Thyroid gland (tissue), 4 donors: ENCODE measurements around the gene WWC1. TPM values are rescaled to one million over a fixed set of nuclear protein-coding genes. Genes with fewer than 3 reads are reported as not detected.

Experiments used
- DNase-seq, 2 donors: peaks; one replicate each; pipeline ENCODE4 v3.0.0-alpha.2; 2019
- H3K27ac ChIP-seq, 3 donors: fragments of 200-600 bp; sonication (generic); 1 replicate in 2 of 3; 2 replicates in 1 of 3; pipeline ENCODE4 v1.5.1; 2016 to 2019; ENCODE audit warnings: mild to moderate bottlenecking in 1 of 3, moderate library complexity in 1 of 3
- H3K27me3 ChIP-seq: fragments of 200-600 bp; sonication (generic); one replicate; pipeline ENCODE4 v1.5.1; 2019
- H3K36me3 ChIP-seq, 2 donors: fragments of 200-600 bp; sonication (generic); one replicate each; pipeline ENCODE4 v1.5.1; 2016 to 2019
- H3K4me1 ChIP-seq, 2 donors: fragments of 200-600 bp; sonication (generic); one replicate each; pipeline ENCODE4 v1.5.1; 2017 to 2019
- H3K4me3 ChIP-seq, 3 donors: fragments of 200-600 bp; sonication (generic); replicated peaks in 1 of 3; 1 replicate in 2 of 3; 2 replicates in 1 of 3; pipeline ENCODE4 v1.5.1; 2016; ENCODE audit warnings: mild to moderate bottlenecking in 1 of 3
- H3K9me3 ChIP-seq: fragments of 200-600 bp; sonication (generic); one replicate; pipeline ENCODE4 v1.5.1; 2017
- POLR2A ChIP-seq, 2 donors: fragments of 450-650 bp; IDR thresholded peaks; one replicate each; pipeline ENCODE4 v1.6.1; 2017; ENCODE audit warnings: antibody characterized with exemption in 2 of 2, mild to moderate bottlenecking in 2 of 2, moderate library complexity in 1 of 2
- WGBS, 2 donors: methylation state at CpG; one replicate each; pipeline ENCODE4 v1.1.5; 2017; 5-methylcytosine and 5-hydroxymethylcytosine counted together
- intact Hi-C: fragments of 100-400 bp; cut with DNase I; formaldehyde crosslinking; loops from one replicate; pipeline ENCODE4 v1.15.1; 2023
- total RNA-seq, 4 donors: library from RNA; depleted of rRNA; stranded (reverse); fragments of >200 nt; gene quantifications; one replicate each; pipeline ENCODE4 v1.2.3, GENCODE V29; 2016
- TF ChIP-seq, protein P1 (sequence below), 6 experiments: fragments of 200-600 bp in 3 of 6; fragments of 450-650 bp in 3 of 6; sonication (generic) in 3 of 6; IDR thresholded peaks; one replicate each; pipeline ENCODE4 v1.5.1; 2016 to 2019; ENCODE audit warnings: antibody characterized with exemption in 6 of 6, mild to moderate bottlenecking in 2 of 6, inconsistent platforms in 1 of 6, moderate library complexity in 1 of 6

WWC1 gene
- total RNA-seq, 4 donors from 2014 or later: 38.7 to 80.1 (median 54.0) TPM

DNA sequence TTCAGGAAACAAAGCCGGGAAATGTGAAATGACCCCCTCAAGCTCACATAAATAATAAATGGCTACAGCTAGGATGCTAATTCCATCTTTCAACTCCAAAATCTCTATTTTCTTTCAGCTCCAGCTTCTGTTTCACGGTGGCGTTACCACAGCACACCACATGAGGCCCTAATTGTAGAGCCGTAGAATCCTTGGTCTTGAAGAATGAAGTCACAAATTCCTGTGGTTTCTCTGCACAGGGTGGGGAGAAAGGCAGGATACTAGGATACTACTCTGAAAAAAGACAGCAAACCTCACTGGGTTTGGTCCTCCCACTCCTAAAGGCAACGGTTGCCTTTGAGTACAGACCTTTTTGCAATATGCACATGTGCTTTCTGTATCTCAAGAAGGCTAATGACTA, 180.9 kb downstream of the WWC1 start:
- no peaks in the 10 kb centered on the region for H3K4me1 ChIP-seq
- DNase-seq: no peak
- H3K27me3 ChIP-seq: no peaks in the 10 kb centered on the region
- WGBS, 2 donors: 67 to 77% methylated on average over 5 of the region's 5 CpGs
- no peak overlapping the region for H3K4me3 ChIP-seq
- no peak overlapping the region for H3K27ac ChIP-seq
- TF ChIP-seq POLR2A (IDR thresholded peaks at IDR 0.05): no peak
- TF ChIP-seq, protein P1, sequence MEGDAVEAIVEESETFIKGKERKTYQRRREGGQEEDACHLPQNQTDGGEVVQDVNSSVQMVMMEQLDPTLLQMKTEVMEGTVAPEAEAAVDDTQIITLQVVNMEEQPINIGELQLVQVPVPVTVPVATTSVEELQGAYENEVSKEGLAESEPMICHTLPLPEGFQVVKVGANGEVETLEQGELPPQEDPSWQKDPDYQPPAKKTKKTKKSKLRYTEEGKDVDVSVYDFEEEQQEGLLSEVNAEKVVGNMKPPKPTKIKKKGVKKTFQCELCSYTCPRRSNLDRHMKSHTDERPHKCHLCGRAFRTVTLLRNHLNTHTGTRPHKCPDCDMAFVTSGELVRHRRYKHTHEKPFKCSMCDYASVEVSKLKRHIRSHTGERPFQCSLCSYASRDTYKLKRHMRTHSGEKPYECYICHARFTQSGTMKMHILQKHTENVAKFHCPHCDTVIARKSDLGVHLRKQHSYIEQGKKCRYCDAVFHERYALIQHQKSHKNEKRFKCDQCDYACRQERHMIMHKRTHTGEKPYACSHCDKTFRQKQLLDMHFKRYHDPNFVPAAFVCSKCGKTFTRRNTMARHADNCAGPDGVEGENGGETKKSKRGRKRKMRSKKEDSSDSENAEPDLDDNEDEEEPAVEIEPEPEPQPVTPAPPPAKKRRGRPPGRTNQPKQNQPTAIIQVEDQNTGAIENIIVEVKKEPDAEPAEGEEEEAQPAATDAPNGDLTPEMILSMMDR (IDR thresholded peaks at IDR 0.05): no peak
- intact Hi-C loops: no loop called here
- peaks cover 10 to 12% of the 10 kb centered on the region in 2 donors for H3K36me3 ChIP-seq
- no peaks in the 10 kb centered on the region for H3K9me3 ChIP-seq

DNA sequence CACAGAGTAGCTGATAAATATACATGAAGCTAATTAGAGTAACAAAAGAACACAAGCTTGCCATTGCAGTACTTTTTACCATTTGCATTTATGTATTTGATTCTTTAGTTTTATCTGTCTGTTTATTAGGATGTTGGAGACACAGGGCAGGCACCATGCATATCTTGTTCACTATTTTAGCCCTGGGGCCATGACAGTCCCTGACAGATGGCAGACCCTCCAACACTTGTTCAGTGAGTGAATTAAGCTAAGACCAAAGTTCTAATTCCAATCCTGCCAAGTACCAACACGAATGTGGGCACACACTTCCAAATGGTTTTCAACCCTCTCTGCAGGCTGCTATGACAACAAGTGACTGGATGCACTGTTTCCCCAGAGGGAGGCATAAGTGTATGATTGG, 182.9 kb downstream of the WWC1 start:
- intact Hi-C loops: no loop called here
- H3K9me3 ChIP-seq: no peaks in the 10 kb centered on the region
- H3K4me1 ChIP-seq: no peaks in the 10 kb centered on the region
- DNase-seq: no peak
- H3K27ac ChIP-seq: no peak overlapping the region
- peaks cover 0 to 5% of the 10 kb centered on the region in 2 donors for H3K36me3 ChIP-seq
- no peak overlapping the region for H3K4me3 ChIP-seq
- TF ChIP-seq POLR2A (IDR thresholded peaks at IDR 0.05): no peak
- TF ChIP-seq, protein P1 (IDR thresholded peaks at IDR 0.05): no peak
- WGBS, 2 donors: 86 to 90% methylated on average over 1 of the region's 1 CpG
- H3K27me3 ChIP-seq: no peaks in the 10 kb centered on the region

DNA sequence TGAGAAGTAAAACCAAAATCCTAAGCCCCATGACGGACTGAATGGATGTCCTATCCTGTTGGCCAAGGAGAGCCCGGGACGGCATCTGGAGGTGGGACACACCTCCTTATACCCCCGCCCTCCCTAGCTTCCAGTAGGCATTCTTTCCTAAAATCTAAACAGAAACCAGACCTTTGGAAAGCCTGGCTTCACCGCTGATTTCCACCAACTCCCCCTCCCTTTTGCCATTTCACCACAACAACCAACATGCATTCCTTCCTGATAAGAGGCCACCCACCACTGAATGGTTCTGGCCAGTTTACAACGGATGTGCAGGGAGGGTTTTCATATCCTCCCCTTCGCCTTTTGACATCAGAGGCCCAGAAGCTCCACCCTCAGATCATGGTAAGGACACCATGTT, 185.6 kb downstream of the WWC1 start:
- intact Hi-C loops: no loop called here
- TF ChIP-seq POLR2A (IDR thresholded peaks at IDR 0.05): no peak
- TF ChIP-seq, protein P1 (IDR thresholded peaks at IDR 0.05): no peak

DNA sequence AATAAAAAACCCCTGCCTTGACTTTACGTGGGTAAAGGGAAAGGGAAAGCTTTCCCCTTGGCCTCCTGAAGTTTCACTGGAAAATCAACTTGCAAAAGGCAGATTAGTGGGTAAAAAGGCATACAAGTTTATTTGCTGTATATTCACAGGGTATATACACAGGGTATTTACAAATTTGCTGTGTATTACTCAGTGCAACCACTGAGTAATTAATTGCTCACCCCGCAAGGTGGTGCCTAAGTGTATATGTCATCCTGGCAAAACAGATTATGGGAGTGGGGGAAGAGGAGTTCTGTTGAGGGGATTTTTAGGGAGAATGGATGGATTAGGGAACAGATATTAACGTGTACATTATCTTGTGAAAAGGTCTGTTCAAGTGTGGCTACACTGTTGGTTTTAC, 187.7 kb downstream of the WWC1 start:
- H3K27me3 ChIP-seq: no peaks in the 10 kb centered on the region
- no peak overlapping the region for H3K4me3 ChIP-seq
- intact Hi-C loops: no loop called here
- TF ChIP-seq, protein P1 (IDR thresholded peaks at IDR 0.05): no peak
- no peak for TF ChIP-seq POLR2A (IDR thresholded peaks at IDR 0.05)
- H3K27ac ChIP-seq: no peak overlapping the region
- H3K4me1 ChIP-seq: no peaks in the 10 kb centered on the region
- 79 to 82% methylated on average over 3 of the region's 3 CpGs for WGBS, 2 donors
- H3K9me3 ChIP-seq: no peaks in the 10 kb centered on the region
- no peaks in the 10 kb centered on the region for H3K36me3 ChIP-seq
- DNase-seq: no peak

More for the DNA sequence above, 185.6 kb downstream of the WWC1 start:
- 52 to 53% methylated on average over 7 of the region's 7 CpGs for WGBS, 2 donors
- Histone ChIP-seq H3K36me3 (no peaks in the 10 kb centered on the region), H3K9me3 (no peaks in the 10 kb centered on the region), H3K4me3 (no peak overlapping the region), H3K27ac (no peak overlapping the region), H3K27me3 (no peaks in the 10 kb centered on the region), H3K4me1 (no peaks in the 10 kb centered on the region)
- DNase-seq: no peak

DNA sequence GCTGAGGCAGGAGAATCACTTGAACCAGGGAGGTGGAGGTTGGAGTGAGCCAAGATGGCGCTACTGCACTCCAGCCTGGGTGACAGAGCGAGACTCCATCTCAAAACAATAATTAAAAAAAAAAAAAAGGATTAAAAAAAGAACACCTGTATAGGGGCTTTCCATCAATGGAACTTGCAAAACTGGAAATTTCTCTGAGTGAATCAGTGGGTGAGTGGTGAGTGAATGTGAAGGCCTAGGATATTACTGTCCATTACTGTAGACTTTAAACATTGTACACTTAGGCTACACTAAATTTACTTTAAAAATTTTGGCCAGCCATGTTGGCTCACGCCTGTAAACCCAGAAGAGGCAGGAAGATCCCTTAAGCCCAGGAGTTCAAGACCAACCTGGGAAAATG, 189.2 kb downstream of the WWC1 start:
- no peak overlapping the region for H3K27ac ChIP-seq
- no peak overlapping the region for H3K4me3 ChIP-seq
- H3K9me3 ChIP-seq: no peaks in the 10 kb centered on the region
- WGBS, 2 donors: 91 to 92% methylated on average over 3 of the region's 3 CpGs
- no peaks in the 10 kb centered on the region for H3K27me3 ChIP-seq
- TF ChIP-seq, protein P1 (IDR thresholded peaks at IDR 0.05): no peak
- TF ChIP-seq POLR2A (IDR thresholded peaks at IDR 0.05): no peak
- no peak for DNase-seq
- intact Hi-C loops: loop anchor here (10.0 kb wide), 1 partner anchor 206 kb away; no protein-coding TSS in a partner anchor
- H3K36me3 ChIP-seq: no peaks in the 10 kb centered on the region
- no peaks in the 10 kb centered on the region for H3K4me1 ChIP-seq
